Stimulated activated CD4-positive, alpha-beta T cell treated with anti-CD3 and anti-CD28 coated beads, TNF-alpha, amount 100 ng/mL, for 1 hour (primary cell): ENCODE measurements around the gene EOLA1.
"Not testable (repeated sequence)": the region's sequence is repeated elsewhere in the genome, so short reads cannot be mapped to it uniquely, and the experiment has no call there.

Source experiments
- DNase-seq, 3 donors: peaks; one replicate each; pipeline ENCODE4 v3.0.0-alpha.2; 2020; ENCODE audit warnings: low read depth in 3 of 3, low spot score in 1 of 3

EOLA1 gene

DNA sequence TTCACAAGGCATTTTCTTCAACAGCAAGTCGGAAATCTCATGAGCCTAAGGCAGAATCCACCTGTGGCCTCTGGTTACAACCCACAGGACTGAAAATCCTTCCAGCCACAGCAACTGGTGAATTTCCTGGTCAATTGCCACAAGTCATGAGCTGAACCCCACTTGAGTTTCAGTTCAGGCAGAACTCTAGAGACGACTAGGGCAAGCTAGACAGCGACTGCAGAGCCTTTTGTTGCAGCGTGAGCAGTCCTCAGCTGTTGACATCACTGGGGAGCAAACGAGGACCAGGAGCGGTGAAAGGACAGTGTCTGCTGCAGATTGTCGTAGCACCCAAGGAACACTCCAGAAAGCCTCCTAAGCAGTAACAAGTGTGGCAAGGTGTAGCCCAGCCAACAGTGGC lies 55.1 kb downstream of the EOLA1 start:
- DNase-seq, result not testable (repeated sequence)
